GM12875 (cell line): ENCODE measurements around the gene NTSR2.

Source experiments
- H3K4me3 ChIP-seq: one replicate; pipeline ENCODE4 v1.5.1; 2011; ENCODE audit warnings: low read depth, low read length, control low read depth
- TF ChIP-seq, protein P1 (sequence below): IDR thresholded peaks from 2 replicates; pipeline ENCODE4 v1.5.1; 2011; ENCODE audit warnings: low read depth, mild to moderate bottlenecking, control low read depth, inconsistent platforms, low read length, moderate library complexity, borderline replicate concordance; ENCODE audit not compliant: insufficient read depth

NTSR2 gene

GRCh38 chr2:11617527-11617926, 52.5 kb downstream of the NTSR2 start:
- TF ChIP-seq, protein P1, sequence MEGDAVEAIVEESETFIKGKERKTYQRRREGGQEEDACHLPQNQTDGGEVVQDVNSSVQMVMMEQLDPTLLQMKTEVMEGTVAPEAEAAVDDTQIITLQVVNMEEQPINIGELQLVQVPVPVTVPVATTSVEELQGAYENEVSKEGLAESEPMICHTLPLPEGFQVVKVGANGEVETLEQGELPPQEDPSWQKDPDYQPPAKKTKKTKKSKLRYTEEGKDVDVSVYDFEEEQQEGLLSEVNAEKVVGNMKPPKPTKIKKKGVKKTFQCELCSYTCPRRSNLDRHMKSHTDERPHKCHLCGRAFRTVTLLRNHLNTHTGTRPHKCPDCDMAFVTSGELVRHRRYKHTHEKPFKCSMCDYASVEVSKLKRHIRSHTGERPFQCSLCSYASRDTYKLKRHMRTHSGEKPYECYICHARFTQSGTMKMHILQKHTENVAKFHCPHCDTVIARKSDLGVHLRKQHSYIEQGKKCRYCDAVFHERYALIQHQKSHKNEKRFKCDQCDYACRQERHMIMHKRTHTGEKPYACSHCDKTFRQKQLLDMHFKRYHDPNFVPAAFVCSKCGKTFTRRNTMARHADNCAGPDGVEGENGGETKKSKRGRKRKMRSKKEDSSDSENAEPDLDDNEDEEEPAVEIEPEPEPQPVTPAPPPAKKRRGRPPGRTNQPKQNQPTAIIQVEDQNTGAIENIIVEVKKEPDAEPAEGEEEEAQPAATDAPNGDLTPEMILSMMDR = no peak
- H3K4me3 ChIP-seq = no peak overlapping the region

- H3K4me3 ChIP-seq = no peak overlapping the region
- TF ChIP-seq, protein P1 = no peak
Observed at GRCh38 chr2:11616851-11617415, 53.1 kb downstream of the NTSR2 start.

DNA sequence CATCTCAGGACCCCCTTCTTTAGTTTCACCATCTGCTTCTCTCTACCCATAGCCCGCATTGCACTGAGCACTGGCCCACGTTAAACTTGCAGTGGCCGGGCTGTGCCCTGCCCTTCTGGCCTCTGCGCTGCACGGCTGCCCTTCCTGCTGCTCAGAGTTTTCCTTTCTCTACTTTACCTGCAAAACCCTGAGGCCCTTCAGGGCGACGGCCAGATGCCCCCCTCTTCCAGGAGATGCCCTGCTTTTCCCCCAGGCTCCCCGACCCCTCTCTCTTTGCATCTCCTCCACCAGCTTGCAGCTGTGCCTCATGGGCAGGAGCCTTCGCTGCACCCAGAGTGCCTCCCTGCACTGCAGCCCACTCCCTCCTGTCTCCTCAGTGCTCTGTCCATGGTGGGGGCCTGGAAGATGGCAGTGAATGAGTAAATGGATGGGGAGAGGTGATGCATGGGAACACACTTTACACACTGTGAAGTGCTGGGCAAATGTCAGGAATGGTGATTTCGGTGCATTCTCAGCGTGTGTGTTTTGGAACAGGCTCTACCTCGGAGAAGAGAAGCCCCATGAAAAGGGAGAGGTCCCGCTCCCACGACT, 53.8 kb downstream of the NTSR2 start:
- no peak overlapping the region for H3K4me3 ChIP-seq
- TF ChIP-seq, protein P1 = no peak

- TF ChIP-seq, protein P1 = no peak
- H3K4me3 ChIP-seq = no peak overlapping the region
Observed at GRCh38 chr2:11615209-11615608, 54.8 kb downstream of the NTSR2 start.

- H3K4me3 ChIP-seq = no peak overlapping the region
- TF ChIP-seq, protein P1 = no peak
Observed at GRCh38 chr2:11613297-11613696, 56.7 kb downstream of the NTSR2 start.

DNA sequence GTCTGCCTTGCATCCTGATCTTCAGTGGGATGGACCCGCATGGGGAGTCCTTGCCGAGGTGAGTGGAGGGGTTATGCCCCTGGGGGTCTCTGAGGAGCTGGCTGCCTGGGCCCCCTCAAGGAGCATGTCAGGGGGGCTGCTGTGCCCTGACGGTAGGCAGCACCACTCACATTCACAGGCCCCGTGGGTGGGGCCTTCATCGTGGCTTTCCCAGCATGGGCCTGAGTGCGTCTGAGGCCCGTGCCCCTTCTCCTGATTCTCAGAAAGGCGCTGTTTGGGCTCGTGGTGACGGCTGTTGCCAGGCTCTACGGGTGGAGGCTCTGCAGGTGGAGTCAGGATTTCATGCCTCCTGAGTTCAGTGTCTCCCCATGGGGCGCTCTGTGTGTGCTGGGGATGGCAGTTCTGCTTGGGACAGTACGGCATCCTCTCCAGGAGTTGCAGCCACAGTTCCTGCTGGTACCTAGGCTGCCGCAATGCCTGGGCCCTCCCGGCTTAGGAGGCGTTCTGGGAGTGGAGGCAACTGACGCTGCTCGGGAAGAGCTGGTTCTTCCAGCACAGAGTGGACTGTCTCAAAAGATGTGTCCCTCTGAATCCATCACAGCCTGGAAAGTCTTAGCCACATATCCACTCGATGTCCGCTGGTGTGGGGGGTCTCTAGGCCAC, 57.3 kb downstream of the NTSR2 start:
- no peak overlapping the region for H3K4me3 ChIP-seq
- TF ChIP-seq, protein P1 = no peak

DNA sequence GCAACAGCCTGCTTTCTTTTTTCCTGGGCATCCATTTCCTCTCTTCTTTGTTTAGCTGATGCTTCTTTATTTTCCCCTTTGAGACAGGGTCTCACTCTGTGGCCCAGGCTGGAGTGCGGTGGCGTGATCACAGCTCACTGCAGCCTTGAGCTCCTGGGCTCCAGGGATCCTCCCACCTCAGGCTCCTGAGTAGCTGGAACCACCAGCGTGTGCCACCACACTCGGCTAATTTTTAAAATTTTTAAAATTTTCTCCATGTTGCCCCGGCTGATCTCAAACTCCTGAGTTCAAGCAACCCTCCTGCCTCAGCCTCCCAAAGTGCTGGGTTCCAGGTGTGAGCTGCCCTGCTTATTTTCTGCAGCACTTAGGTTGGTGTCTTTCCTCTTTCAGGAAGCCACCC, 58.7 kb downstream of the NTSR2 start:
- no peak overlapping the region for H3K4me3 ChIP-seq

More for the DNA sequence above, 58.7 kb downstream of the NTSR2 start:
- TF ChIP-seq, protein P1 = no peak
